Measurements from ENCODE around the gene NIPAL1. TPM values are rescaled to one million over a fixed set of nuclear protein-coding genes. Genes with fewer than 3 reads are reported as not detected.
A peak's percentile ranks its signal among the peaks of the same experiment; 100 is the strongest.

The NIPAL1 gene
- total RNA-seq, result 12.1 to 13.4 TPM (median 13.3 TPM) in 3 replicates

DNA sequence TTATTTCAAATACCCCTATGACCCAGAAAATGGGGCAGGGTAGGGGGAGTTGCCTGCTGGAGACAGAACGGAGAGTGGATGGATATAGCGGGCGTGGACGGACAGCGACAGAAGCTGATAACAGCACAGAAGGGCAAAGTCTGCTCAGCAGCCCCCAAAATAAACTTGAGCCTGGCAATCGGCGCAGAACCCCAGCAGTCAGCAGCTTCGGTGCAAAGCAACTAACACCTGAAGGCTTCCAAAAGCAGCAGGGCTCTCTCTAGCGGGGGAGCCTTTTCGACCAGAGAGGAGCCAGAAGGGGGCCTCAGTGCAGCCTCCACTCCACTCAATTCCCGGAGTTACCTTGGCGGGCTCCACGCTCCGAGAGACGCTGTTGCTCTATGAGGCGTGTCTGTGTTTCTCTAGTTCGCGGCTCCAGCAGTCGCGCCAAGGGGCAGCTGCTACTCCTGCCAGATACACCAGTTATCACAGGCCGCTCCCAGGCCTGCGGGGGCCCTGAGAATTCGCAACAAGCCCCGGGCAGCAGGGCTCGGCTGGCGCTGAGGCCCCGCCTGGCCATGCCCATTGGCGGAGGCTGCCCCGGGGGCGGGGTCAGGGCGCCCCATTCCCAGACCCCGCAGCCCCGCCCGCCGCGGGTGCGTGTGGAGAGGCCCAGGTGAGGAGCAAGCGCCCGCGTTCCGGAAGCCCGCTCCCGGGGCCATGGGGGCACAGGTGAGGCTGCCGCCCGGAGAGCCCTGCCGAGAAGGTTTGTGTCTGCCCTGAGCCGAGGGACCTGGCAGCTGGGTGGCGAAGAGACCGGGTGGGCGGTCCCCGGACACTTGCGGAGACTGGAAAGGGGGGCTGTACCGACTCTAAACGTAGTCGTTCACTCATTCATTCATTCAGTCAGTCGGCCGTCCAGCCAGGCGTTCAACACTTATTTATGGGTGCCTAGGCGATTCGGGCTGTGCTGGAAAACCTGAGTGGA, at the start of gene NIPAL1, which contains the start of gene CNGA1:
Gene NIPAL1, plus strand, starts transcription at position 632 of the 967 bp plus-strand sequence. Its CDS starts 68 bp downstream, at position 700.
Gene CNGA1, minus strand, starts transcription at position 541 of the 967 bp plus-strand sequence. CDS start 63,992 bp downstream, outside the sequence.
- Mint-ChIP-seq H3K4me3 (peak within 1 kb of the TSS; percentile 86), H3K27me3 (ENCODE audit: low read depth) (no peaks in the 10 kb centered on the region), H3K9me3 (peaks cover 19% of the 10 kb centered on the region), H3K36me3 (peaks cover 10% of the 10 kb centered on the region), H3K4me1 (peaks cover 20% of the 10 kb centered on the region), H3K27ac (peak within 1 kb of the TSS; percentile 98)
- peak; percentile 65 to 86 for DNase-seq (ENCODE audit: low spot score in 2 of 2, unreplicated experiment in 2 of 2)
- TF ChIP-seq, protein P1, sequence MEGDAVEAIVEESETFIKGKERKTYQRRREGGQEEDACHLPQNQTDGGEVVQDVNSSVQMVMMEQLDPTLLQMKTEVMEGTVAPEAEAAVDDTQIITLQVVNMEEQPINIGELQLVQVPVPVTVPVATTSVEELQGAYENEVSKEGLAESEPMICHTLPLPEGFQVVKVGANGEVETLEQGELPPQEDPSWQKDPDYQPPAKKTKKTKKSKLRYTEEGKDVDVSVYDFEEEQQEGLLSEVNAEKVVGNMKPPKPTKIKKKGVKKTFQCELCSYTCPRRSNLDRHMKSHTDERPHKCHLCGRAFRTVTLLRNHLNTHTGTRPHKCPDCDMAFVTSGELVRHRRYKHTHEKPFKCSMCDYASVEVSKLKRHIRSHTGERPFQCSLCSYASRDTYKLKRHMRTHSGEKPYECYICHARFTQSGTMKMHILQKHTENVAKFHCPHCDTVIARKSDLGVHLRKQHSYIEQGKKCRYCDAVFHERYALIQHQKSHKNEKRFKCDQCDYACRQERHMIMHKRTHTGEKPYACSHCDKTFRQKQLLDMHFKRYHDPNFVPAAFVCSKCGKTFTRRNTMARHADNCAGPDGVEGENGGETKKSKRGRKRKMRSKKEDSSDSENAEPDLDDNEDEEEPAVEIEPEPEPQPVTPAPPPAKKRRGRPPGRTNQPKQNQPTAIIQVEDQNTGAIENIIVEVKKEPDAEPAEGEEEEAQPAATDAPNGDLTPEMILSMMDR (IDR thresholded peaks at IDR 0.05; ENCODE audit: unreplicated experiment), result no peak

DNA sequence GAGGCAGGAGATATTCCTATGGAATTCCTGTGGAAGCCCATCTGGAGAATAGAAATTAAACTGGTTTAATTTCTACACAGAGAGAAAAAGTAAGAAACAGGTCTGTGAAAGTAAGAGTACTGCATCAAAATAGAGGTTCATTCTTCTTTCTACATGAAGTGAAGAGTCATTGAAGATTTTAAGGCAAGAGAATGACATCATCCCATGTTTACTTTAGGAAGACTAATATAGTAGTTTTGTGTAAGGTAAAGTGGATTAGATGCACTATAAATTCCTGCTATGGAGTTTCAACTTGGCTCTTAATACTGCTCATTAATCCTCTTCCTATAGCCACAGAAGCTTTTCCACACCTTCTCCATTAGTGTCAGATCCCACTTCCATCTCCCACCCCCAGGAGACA, 47.7 kb upstream of the NIPAL1 start:
- Mint-ChIP-seq H3K36me3 (no peaks in the 10 kb centered on the region), H3K27ac (no peak overlapping the region), H3K9me3 (peaks cover 4% of the 10 kb centered on the region), H3K4me3 (no peak overlapping the region), H3K4me1 (no peaks in the 10 kb centered on the region), H3K27me3 (ENCODE audit: low read depth) (no peaks in the 10 kb centered on the region)
- no peak for DNase-seq (ENCODE audit: low spot score in 2 of 2, unreplicated experiment in 2 of 2)
- TF ChIP-seq, protein P1 (IDR thresholded peaks at IDR 0.05; ENCODE audit: unreplicated experiment), result no peak

DNA sequence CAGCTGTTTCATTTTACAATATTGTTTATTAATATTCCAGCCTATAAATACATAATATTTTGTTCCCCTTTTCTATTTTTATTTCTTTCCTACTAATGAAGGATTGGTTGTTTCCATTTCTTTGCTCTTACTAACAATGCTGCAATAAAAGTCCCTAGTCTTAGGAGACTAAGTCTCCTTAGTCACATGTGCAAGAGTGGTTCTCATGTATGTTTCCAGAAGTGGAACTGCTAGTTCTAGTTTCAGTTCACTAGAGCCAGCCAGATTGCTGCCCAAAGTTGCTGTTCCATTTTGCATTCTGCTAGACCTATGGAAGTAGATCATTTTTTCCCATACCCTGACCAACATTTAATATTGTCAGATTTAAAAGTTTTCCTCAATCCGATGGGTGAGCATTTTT, 44.4 kb upstream of the NIPAL1 start:
- H3K27me3 Mint-ChIP-seq (ENCODE audit: low read depth), result no peaks in the 10 kb centered on the region
- no peak overlapping the region for H3K4me3 Mint-ChIP-seq
- peaks cover 4% of the 10 kb centered on the region for H3K9me3 Mint-ChIP-seq
- TF ChIP-seq, protein P1 (IDR thresholded peaks at IDR 0.05; ENCODE audit: unreplicated experiment), result no peak
- H3K4me1 Mint-ChIP-seq, result no peaks in the 10 kb centered on the region
- DNase-seq (ENCODE audit: low spot score in 2 of 2, unreplicated experiment in 2 of 2), result no peak
- no peak overlapping the region for H3K27ac Mint-ChIP-seq
- no peaks in the 10 kb centered on the region for H3K36me3 Mint-ChIP-seq

DNA sequence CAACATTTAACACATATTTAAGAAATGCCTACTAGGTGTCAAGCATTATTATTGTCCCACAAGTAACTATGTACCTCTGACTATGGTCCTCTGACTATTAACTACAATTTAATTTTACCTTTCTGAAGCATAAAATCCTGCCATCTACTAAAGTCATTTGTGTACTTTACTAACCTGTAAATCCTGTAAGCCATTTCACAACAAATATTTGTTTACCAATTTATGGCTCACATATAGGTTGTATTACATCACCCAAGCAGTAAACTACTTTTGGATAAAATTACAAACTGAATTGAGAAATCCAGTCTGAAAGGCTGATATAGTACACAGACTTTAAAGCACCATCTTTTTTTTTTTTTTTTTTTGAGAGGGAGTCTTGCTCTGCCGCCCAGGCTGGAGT, 43.9 kb upstream of the NIPAL1 start:
- Mint-ChIP-seq H3K4me3 (no peak overlapping the region), H3K9me3 (peaks cover 4% of the 10 kb centered on the region)

DNA sequence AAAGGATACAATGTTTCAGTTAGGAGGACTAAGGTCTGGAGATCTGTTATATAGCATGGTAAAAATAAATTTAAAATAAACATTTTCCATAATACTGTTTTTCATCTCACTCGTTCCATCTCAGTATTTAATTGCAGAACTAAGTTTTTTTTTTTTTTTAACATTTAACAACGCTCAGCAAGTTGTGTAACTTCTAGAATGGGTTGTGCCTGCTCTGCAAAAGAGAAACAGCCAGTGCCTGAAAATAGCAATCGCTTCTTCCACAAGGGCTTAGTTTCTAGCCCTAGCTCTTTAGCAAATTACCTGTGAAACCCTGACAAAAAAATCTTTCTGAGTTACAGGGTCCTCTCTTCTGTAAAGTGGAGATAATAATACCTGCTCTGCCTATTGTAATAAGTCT, 42.0 kb upstream of the NIPAL1 start:
- no peak for DNase-seq (ENCODE audit: low spot score in 2 of 2, unreplicated experiment in 2 of 2)
- TF ChIP-seq, protein P1 (IDR thresholded peaks at IDR 0.05; ENCODE audit: unreplicated experiment), result no peak
- peaks cover 4% of the 10 kb centered on the region for H3K9me3 Mint-ChIP-seq
- H3K4me1 Mint-ChIP-seq, result no peaks in the 10 kb centered on the region
- no peaks in the 10 kb centered on the region for H3K27me3 Mint-ChIP-seq (ENCODE audit: low read depth)
- H3K4me3 Mint-ChIP-seq, result no peak overlapping the region
- H3K27ac Mint-ChIP-seq, result no peak overlapping the region
- H3K36me3 Mint-ChIP-seq, result no peaks in the 10 kb centered on the region

More for the DNA sequence above, 43.9 kb upstream of the NIPAL1 start:
- no peak overlapping the region for H3K27ac Mint-ChIP-seq
- no peaks in the 10 kb centered on the region for H3K27me3 Mint-ChIP-seq (ENCODE audit: low read depth)
- no peaks in the 10 kb centered on the region for H3K4me1 Mint-ChIP-seq
- TF ChIP-seq, protein P1 (IDR thresholded peaks at IDR 0.05; ENCODE audit: unreplicated experiment), result no peak
- no peak for DNase-seq (ENCODE audit: low spot score in 2 of 2, unreplicated experiment in 2 of 2)
- H3K36me3 Mint-ChIP-seq, result no peaks in the 10 kb centered on the region

Measured in mesothelial cell of epicardium (in vitro differentiated cells).